HG03342 (cell line): ENCODE results near the gene NUP35.

Source experiments
- ATAC-seq: cut with Tn5 transposase; IDR thresholded peaks from one replicate; pipeline ENCODE4 v1.9.1; 2021; ENCODE audit warnings: mild to moderate bottlenecking, moderate library complexity; ENCODE audit not compliant: unreplicated experiment

NUP35 gene

GRCh38 chr2:183207110-183207509, 82.9 kb downstream of the NUP35 start:
- ATAC-seq: no peak

DNA sequence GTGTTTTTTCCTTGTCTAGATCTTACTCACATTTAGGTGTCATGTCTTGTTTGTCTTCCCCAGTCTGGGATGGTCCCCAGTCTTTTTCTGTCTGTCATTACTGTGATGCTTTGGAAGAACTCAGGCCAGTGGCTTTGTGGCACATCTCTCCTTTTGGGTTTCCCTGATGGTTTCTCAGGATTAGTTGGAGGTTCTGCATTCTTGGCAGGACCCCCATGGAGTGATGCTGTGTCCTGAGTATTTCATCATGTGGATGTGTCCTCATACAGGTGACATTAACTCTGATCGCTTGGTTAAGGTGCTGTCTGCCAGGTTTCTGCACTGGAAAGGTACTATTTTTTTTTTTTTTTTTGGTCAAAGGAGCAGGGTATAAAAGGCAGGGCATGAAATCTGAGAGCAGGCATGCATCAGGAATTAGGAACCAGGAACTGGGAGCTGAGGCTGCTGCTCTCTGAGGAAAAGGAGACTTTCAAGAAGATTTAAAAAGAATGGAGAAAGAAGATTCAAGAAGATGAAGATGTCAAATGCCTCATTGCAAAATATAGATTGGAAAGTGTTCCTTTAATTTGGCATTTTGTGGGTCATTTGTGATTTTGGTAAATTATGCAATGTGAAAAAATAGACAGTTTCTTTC, 85.3 kb downstream of the NUP35 start:
- ATAC-seq: no peak
